Activated naive CD4-positive, alpha-beta T cell treated with anti-CD3 and anti-CD28 coated beads, Interleukin-2, amount 50 U/mL, for 24 hours (primary cell): ENCODE measurements around the gene C1R.

Source experiments
- H3K27ac Mint-ChIP-seq: one replicate; pipeline ENCODE4 v1.8.0; 2021; ENCODE audit warnings: mild to moderate bottlenecking, mixed read lengths
- H3K27me3 Mint-ChIP-seq: one replicate; pipeline ENCODE4 v1.8.0; 2021; ENCODE audit warnings: mixed read lengths
- H3K36me3 Mint-ChIP-seq: one replicate; pipeline ENCODE4 v1.8.0; 2021; ENCODE audit warnings: mixed read lengths
- H3K4me1 Mint-ChIP-seq: one replicate; pipeline ENCODE4 v1.8.0; 2021; ENCODE audit warnings: mixed read lengths
- H3K4me3 Mint-ChIP-seq: one replicate; pipeline ENCODE4 v1.8.0; 2021; ENCODE audit warnings: mild to moderate bottlenecking, mixed read lengths
- H3K9me3 Mint-ChIP-seq: one replicate; pipeline ENCODE4 v1.8.0; 2021; ENCODE audit warnings: mixed read lengths

Gene C1R

DNA sequence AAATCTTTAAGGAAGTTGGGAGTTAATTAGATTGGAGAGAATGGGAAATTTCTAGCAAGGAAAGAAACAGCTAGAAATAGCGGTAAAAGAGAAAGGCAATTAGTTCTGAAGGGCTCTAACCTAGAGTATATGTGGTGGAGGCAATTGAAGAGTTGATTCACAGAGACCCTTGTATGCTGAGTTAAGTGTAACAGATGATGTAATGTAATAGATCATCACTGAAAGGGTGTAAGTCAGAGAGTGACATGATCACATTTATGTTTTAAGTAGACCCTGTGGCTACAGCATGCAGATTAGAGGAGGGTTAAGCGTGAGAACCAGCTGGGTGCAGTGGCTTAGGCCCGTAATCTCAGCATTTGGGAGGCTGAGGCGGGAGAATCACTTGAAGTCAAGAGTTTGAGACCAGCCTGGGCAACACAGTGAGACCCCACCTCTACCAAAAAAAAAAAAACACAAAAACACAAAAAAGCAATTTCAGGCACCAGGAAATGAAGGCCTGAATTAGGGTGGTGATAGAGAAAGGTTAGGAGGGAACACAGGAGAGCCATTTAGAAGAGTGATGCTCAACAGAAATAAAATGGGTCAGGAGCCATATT, 33.5 kb upstream of the C1R start:
- Mint-ChIP-seq H3K4me1 (peaks cover 16% of the 10 kb centered on the region), H3K36me3 (peaks cover 2% of the 10 kb centered on the region), H3K27ac (no peak overlapping the region), H3K9me3 (no peaks in the 10 kb centered on the region), H3K4me3 (no peak overlapping the region), H3K27me3 (no peaks in the 10 kb centered on the region)

DNA sequence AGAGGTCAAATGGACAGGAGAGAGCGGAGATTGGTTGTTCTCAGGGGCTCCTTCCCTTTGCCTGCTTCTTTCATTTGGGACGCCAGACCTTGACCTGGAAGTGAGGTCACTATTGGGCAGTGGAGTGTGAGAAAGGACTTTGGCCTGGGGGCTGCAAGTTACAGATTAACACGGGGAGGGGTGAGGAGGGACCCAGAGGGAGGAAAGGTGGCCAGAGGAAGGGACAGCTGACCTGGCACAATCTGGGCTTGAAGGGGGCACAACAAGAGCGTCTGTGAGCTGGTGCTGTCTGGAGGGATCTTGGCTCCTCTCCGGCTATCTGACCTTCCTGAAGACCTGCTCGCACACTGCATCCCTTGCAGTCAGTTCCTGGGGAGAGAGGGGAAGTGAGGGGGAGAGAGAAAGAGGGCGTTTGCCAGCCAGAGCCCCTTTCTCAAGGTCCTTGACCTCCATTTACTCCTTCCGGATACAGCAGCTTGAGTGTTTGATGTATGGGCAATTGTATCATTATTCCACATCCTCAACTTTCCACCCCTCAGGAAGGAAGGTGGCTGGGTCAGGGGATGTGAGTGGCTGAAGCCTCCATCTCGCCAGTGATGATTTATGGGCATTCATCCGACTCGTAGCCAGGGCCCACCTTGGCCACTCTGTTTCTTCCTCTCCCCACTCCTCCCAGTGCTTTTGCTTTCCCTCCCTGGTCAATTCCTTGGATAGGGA, 31.7 kb upstream of the C1R start:
- Mint-ChIP-seq H3K9me3 (no peaks in the 10 kb centered on the region), H3K27me3 (no peaks in the 10 kb centered on the region), H3K4me3 (no peak overlapping the region), H3K36me3 (peaks cover 2% of the 10 kb centered on the region), H3K27ac (no peak overlapping the region), H3K4me1 (peaks cover 12% of the 10 kb centered on the region)

DNA sequence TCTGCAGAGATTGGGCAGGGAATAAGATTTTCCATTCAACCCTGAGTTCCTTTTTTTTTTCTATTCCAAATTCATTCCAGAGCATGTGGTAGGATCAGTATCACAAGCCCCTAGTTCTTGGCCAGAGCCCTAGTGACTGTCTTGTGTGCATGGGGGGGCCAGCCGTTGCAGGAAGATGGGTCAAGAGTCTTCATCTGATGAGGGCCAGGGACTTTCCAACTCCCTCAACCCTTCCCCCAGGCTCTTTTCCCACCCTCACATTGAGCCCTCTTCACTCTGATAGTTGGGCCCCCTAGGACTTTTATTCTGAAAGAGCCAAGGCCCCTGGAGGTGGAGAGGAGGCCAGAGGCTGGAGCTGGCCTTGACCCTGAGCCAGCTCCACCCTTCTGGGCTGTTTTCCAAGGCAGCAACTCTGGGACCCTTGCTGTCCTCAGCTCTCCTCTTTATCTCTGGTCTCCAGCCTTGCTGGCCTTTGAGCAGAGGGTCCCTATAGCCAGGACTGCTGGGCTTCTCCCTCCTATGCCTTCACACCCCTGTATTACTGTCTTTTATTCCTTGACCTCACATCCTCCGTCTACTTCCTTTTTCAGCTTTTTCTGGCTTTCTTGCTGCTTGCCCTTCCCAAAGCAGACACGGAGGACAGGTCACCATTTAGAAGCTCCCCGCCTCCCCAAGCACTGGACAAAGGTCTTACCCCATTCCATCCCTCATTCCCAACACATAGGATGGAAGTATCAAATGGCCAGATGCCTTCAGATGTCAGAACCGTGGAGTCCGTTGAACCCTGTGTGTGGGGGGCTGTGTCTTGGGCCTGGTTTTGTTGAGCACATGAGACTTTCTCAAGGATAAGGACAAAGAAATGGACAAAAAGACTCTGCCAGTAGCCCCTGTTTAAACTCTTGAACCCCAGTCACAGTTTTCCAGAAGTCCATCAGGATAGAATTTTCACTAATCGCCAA, 30.8 kb upstream of the C1R start:
- Mint-ChIP-seq H3K36me3 (peaks cover 2% of the 10 kb centered on the region), H3K27me3 (no peaks in the 10 kb centered on the region), H3K4me3 (no peak overlapping the region), H3K4me1 (peaks cover 5% of the 10 kb centered on the region), H3K9me3 (no peaks in the 10 kb centered on the region), H3K27ac (no peak overlapping the region)

DNA sequence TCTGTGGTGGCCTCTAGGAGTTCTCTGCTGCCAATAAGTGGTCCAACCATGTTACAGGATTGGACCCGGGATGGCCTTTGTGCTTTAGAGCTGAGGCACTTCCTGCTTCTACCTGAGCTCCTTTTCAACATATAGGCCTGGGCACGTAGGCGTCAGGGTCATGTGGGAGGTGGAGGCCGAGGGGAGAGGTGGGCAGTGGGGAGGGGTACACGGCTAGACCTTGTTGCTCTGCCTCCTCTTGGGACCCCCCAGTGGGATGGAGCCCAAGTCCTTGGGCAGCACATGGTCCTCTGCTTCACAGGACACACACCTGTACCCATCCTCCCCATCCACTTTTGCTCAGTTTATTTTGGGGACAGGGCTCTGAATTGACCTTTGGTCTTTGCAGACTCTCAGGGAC, 29.1 kb upstream of the C1R start:
- Mint-ChIP-seq H3K4me1 (no peaks in the 10 kb centered on the region), H3K4me3 (no peak overlapping the region), H3K9me3 (no peaks in the 10 kb centered on the region), H3K36me3 (peaks cover 2% of the 10 kb centered on the region), H3K27ac (no peak overlapping the region), H3K27me3 (no peaks in the 10 kb centered on the region)

DNA sequence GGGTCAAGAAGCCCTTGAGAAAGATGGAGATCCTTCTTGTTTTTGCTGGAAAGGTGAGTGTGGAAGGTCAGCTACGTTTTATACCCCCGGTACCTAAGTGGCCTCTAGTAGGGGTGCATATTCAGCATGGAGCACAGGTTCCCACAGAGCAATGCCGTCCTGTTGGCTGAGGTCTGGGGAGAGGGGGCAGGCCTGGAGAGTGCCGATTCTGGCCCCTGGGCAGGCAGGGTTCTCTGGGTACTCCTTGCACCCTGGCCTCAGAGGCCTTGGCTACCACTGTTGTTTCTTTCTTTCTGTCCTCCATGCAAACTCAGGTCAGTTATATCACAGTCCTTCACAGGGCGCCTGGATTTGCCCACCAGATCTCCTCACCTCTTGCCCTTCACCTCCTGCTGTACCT, 27.9 kb upstream of the C1R start:
- H3K4me3 Mint-ChIP-seq, result no peak overlapping the region
- no peaks in the 10 kb centered on the region for H3K9me3 Mint-ChIP-seq
- no peak overlapping the region for H3K27ac Mint-ChIP-seq
- H3K36me3 Mint-ChIP-seq, result peaks cover 2% of the 10 kb centered on the region
- no peaks in the 10 kb centered on the region for H3K4me1 Mint-ChIP-seq
- no peaks in the 10 kb centered on the region for H3K27me3 Mint-ChIP-seq

DNA sequence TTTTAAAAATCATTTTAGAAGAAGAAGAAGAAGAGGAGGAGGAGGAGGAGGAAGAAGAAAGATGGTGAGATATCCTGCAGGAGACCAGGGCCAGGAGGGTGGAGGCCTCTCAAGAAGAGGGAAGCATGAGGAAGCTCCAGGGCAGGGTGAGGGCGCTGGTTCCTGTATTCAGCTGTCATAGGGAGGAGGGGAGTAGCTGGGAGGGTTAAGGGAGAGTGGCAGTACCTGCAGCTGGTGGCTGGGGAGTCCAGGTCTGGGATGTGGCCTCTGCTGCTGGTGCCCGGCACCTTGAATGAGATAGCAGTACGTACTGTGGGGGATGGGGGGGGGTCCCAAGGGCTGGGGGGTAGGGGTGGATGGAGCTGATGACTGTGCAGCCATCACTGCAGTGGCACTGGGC, 26.6 kb upstream of the C1R start:
- H3K4me1 Mint-ChIP-seq, result no peaks in the 10 kb centered on the region
- H3K4me3 Mint-ChIP-seq, result no peak overlapping the region
- H3K9me3 Mint-ChIP-seq, result no peaks in the 10 kb centered on the region
- H3K27me3 Mint-ChIP-seq, result no peaks in the 10 kb centered on the region
- H3K27ac Mint-ChIP-seq, result no peak overlapping the region
- peaks cover 2% of the 10 kb centered on the region for H3K36me3 Mint-ChIP-seq

DNA sequence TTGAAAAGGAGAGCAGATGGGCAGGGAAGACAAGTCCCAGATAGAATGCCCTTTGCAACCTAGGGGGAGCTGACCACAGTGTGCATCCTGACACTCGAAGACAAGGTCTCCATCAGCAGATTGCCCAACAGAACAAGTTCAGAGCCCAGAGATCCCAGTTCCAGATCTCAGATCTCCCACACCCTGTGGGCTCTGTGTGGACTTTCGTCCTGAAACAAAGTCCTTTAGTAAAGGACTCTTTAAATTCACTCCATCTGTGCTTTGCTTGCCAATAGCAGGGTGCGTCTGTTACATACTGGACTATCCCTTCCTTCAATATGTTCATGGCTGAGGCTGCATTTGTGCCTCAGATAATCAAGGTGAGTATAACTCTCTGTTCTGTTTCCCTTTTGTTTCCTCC, 25.4 kb upstream of the C1R start:
- Mint-ChIP-seq H3K36me3 (peaks cover 2% of the 10 kb centered on the region), H3K4me3 (no peak overlapping the region), H3K27ac (no peak overlapping the region), H3K9me3 (no peaks in the 10 kb centered on the region), H3K4me1 (peaks cover 5% of the 10 kb centered on the region), H3K27me3 (no peaks in the 10 kb centered on the region)

DNA sequence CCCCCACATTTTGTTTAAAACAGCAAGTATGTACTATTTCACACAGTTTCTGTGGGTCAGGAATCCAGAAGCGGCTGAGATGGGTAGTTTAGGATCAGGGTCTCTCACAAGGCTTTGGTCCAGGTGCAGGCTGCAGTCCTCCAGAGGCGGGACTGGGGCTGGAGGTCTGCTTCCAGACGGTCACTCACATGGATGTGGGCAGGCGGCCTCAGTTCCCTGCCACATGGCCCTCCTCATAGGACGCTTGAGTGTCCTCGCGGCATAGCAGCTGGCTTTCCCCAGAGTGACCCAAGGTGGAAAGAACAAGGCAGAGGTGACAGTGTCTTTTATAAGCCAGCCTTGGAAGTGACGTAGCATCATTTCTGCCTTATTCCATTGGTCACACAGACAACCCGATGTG, 24.7 kb upstream of the C1R start:
- H3K27ac Mint-ChIP-seq, result no peak overlapping the region
- peaks cover 5% of the 10 kb centered on the region for H3K4me1 Mint-ChIP-seq
- no peaks in the 10 kb centered on the region for H3K9me3 Mint-ChIP-seq
- no peak overlapping the region for H3K4me3 Mint-ChIP-seq
- H3K27me3 Mint-ChIP-seq, result no peaks in the 10 kb centered on the region
- H3K36me3 Mint-ChIP-seq, result peaks cover under 1% of the 10 kb centered on the region

DNA sequence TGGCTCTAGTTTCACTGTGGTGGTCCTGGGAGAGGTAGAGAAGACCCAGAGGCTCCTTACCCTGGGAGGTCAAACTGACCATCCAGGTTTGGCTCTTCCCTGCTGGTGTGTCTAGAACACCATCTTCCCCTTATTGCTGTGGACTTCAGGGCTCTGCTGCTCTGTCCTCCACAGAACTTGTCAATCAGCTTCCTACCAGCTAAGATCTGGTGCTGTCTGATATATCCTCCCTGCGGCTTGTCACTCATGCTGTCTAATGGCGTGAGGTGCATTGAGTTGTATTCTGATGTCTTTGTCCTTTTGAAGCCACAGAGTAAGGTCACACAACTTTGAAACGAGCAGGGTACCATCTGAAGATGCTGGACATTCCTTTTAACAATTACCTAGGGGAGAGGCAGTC, 24.0 kb upstream of the C1R start:
- H3K27me3 Mint-ChIP-seq, result no peaks in the 10 kb centered on the region
- peaks cover 5% of the 10 kb centered on the region for H3K4me1 Mint-ChIP-seq
- H3K9me3 Mint-ChIP-seq, result no peaks in the 10 kb centered on the region
- H3K27ac Mint-ChIP-seq, result no peak overlapping the region
- no peaks in the 10 kb centered on the region for H3K36me3 Mint-ChIP-seq
- H3K4me3 Mint-ChIP-seq, result no peak overlapping the region

DNA sequence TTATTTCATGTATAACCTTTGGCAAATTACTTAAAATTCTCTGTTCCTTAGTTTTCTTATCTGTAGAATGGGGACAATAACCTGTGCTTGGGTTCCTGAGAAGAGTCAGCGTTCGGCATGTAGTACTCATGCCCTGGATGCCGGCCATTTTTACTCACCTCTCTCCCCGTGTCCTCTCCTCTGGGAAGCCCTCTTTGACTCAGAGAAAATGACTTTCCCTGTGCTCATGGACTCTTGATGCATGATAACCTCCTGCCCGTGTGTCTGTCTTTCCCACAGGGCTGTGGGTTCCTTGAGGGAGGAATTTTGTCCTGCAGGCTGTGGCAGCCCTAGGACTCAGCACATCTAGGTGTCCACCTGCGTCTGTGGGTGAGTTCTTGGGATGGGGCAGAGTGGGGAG, 22.6 kb upstream of the C1R start:
- Mint-ChIP-seq H3K4me1 (peaks cover 5% of the 10 kb centered on the region), H3K4me3 (no peak overlapping the region), H3K27ac (no peak overlapping the region), H3K9me3 (no peaks in the 10 kb centered on the region), H3K36me3 (no peaks in the 10 kb centered on the region), H3K27me3 (no peaks in the 10 kb centered on the region)

DNA sequence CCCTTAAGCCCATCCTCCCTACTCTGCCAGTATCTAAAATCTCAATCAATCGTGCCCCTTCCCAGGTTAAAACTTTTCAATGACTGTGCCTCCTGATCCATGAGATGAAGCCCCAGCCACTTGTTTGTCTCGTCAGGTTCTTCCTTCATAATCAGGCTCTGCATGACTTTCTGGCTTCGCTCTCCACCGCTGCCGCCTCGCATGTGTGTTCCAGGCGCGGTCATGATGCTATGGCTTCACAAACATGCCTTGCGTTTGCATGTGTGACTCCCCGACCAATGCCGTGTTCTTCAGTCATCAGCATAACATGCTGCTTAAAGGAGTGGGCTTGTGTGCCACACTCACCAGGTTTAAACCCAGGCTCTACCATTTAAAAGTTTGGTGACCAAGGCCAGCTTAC, 21.8 kb upstream of the C1R start:
- H3K4me3 Mint-ChIP-seq, result no peak overlapping the region
- no peaks in the 10 kb centered on the region for H3K27me3 Mint-ChIP-seq
- no peaks in the 10 kb centered on the region for H3K9me3 Mint-ChIP-seq
- H3K36me3 Mint-ChIP-seq, result no peaks in the 10 kb centered on the region
- peaks cover 13% of the 10 kb centered on the region for H3K4me1 Mint-ChIP-seq
- no peak overlapping the region for H3K27ac Mint-ChIP-seq

DNA sequence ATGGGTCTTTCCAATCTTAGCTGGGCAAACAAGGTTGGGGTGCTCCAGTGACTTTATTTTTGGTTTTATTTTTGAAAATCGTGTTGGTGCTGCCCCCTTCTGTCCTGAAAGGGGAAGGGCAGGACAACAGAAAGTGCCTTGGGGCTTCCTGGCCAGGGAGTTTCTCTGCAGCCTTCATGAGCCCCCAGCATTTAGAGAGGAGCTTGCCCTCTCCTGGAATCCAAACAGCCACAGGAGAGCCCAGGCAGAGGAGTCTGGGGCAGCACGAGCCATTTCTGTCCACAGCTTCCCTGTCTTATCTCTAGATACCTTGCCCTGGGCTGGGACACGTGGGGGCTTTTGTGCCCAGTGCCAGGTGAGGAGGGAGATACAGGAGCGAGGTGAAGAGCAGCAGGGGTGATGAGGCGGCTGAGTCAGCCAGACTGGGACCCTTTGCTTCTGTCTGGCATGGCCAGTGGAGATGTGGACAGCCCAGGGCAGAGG, 21.2 kb upstream of the C1R start:
- Mint-ChIP-seq H3K27ac (peak overlapping the region; percentile 23), H3K4me1 (peaks cover 13% of the 10 kb centered on the region), H3K4me3 (no peak overlapping the region), H3K27me3 (no peaks in the 10 kb centered on the region), H3K36me3 (no peaks in the 10 kb centered on the region), H3K9me3 (no peaks in the 10 kb centered on the region)

DNA sequence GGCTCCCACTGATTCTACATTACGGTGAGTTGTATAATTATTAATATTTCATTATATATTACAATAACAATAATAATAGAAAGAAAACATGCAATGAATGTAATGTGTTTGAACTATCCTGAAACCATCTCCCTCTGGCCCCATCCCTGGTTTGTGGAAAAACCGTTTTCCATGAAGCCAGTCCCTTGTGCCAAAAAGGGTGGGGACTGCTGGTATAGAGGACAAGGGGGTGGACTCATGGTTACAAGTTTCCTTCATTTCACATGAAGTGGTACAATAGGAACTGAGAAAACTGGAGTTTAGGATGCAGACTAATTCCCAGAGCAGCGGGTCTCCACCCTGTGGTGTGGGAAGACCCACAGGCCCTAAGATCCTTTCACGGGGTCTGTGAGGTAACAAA, 19.8 kb upstream of the C1R start:
- Mint-ChIP-seq H3K36me3 (no peaks in the 10 kb centered on the region), H3K27ac (no peak overlapping the region), H3K27me3 (no peaks in the 10 kb centered on the region), H3K9me3 (no peaks in the 10 kb centered on the region), H3K4me1 (peaks cover 22% of the 10 kb centered on the region), H3K4me3 (no peak overlapping the region)

DNA sequence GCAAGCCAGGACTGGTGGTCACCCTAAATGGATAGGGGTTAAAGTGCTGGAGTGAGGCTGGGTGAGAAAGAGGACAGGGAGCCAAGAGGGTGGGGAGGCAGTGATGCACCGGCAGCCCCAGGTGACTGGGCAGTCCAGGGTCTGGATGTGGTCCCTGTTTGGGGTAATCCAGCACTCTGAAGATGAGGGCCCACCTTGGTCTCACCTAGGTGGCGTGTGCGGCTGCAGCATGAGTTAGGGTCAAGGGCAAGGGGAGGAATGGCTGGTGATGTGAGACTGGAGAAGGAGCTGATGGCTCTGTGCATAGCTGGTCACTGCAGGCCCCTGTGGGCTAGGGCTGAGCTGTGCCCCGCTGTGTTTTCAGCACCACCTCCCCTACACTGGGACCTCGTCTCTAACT, 18.4 kb upstream of the C1R start:
- no peaks in the 10 kb centered on the region for H3K27me3 Mint-ChIP-seq
- peaks cover 11% of the 10 kb centered on the region for H3K36me3 Mint-ChIP-seq
- H3K9me3 Mint-ChIP-seq, result peaks cover 7% of the 10 kb centered on the region
- H3K27ac Mint-ChIP-seq, result no peak overlapping the region
- peaks cover 36% of the 10 kb centered on the region for H3K4me1 Mint-ChIP-seq
- H3K4me3 Mint-ChIP-seq, result no peak overlapping the region

DNA sequence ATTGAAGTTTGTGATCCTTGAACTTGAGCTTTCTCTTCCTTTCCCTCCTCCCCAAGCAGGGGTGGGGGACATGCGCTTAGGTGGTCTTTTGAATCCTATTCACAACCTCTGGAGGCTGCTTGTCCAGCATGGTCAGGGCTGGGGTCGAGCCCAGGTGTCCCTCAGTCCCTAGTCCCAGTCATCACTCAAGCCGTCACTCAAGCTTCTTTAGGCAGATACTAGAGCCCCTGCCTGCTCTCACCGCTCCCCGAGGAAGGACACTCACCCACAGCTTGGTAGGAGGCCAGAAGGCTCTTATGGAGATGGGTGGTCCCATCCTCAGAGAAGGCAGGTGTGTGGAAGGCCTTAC, 17.3 kb upstream of the C1R start:
- Mint-ChIP-seq H3K9me3 (peaks cover 10% of the 10 kb centered on the region), H3K36me3 (peaks cover 14% of the 10 kb centered on the region), H3K4me3 (peak overlapping the region; percentile 90), H3K27ac (peak overlapping the region; percentile 75), H3K4me1 (peaks cover 39% of the 10 kb centered on the region), H3K27me3 (no peaks in the 10 kb centered on the region)
